ENCODE results near the gene SOX6.
"Not testable (repeated sequence)": the region's sequence is repeated elsewhere in the genome, so short reads cannot be mapped to it uniquely, and the experiment has no call there.

The SOX6 gene

GRCh38 chr11:15927864-15928217 lies 428.5 kb downstream of the SOX6 start:
- peaks cover 5% of the 10 kb centered on the region; the same call in 1 of the 2 replicates for H3K4me1 ChIP-seq
- TF ChIP-seq Cebpa-rat (IDR thresholded peaks at IDR 0.05) = no peak
- no peaks in the 10 kb centered on the region for H4K20me1 ChIP-seq
- no peak overlapping the region for H3K27ac ChIP-seq
- no peak overlapping the region for H3K9ac ChIP-seq
- no peaks in the 10 kb centered on the region for H3K9me3 ChIP-seq
- no peak overlapping the region for H3K4me2 ChIP-seq
- no peaks in the 10 kb centered on the region for H3K27me3 ChIP-seq
- H3K4me3 ChIP-seq = no peak overlapping the region
- H3K36me3 ChIP-seq = no peaks in the 10 kb centered on the region

- H3K4me2 ChIP-seq = no peak overlapping the region
- no peak overlapping the region for H3K4me3 ChIP-seq
- no peak overlapping the region for H3K27ac ChIP-seq
- no peaks in the 10 kb centered on the region for H3K27me3 ChIP-seq
- no peaks in the 10 kb centered on the region for H4K20me1 ChIP-seq
- no peak for TF ChIP-seq Cebpa-rat (IDR thresholded peaks at IDR 0.05)
- no peaks in the 10 kb centered on the region for H3K36me3 ChIP-seq
- H3K9ac ChIP-seq = no peak overlapping the region
- H3K9me3 ChIP-seq = no peaks in the 10 kb centered on the region
- H3K4me1 ChIP-seq = peaks cover 5% of the 10 kb centered on the region; the same call in 1 of the 2 replicates
These were observed 429.0 kb downstream of the SOX6 start for GRCh38 chr11:15927196-15927863.

- H3K4me3 ChIP-seq = no peak overlapping the region
- H3K27ac ChIP-seq = no peak overlapping the region
- H3K9ac ChIP-seq = no peak overlapping the region
- H3K27me3 ChIP-seq = no peaks in the 10 kb centered on the region
- peaks cover 5% of the 10 kb centered on the region; the same call in 1 of the 2 replicates for H3K4me1 ChIP-seq
- no peaks in the 10 kb centered on the region for H3K9me3 ChIP-seq
- H3K36me3 ChIP-seq = no peaks in the 10 kb centered on the region
- no peak for TF ChIP-seq Cebpa-rat (IDR thresholded peaks at IDR 0.05)
- H3K4me2 ChIP-seq = no peak overlapping the region
- H4K20me1 ChIP-seq = no peaks in the 10 kb centered on the region
These were observed 430.3 kb downstream of the SOX6 start for GRCh38 chr11:15926071-15926470.

- no peak overlapping the region for H3K9ac ChIP-seq
- H3K27me3 ChIP-seq = no peaks in the 10 kb centered on the region
- no peaks in the 10 kb centered on the region for H3K9me3 ChIP-seq
- no peak overlapping the region for H3K4me2 ChIP-seq
- no peak overlapping the region for H3K4me3 ChIP-seq
- H3K4me1 ChIP-seq = peaks cover 5% of the 10 kb centered on the region; the same call in 1 of the 2 replicates
- TF ChIP-seq Cebpa-rat (IDR thresholded peaks at IDR 0.05) = no peak
- no peak overlapping the region for H3K27ac ChIP-seq
- no peaks in the 10 kb centered on the region for H3K36me3 ChIP-seq
- no peaks in the 10 kb centered on the region for H4K20me1 ChIP-seq
These were observed 433.2 kb downstream of the SOX6 start for GRCh38 chr11:15923183-15923582.

- H3K4me2 ChIP-seq, H3K9me3 ChIP-seq, H3K9ac ChIP-seq, H3K4me3 ChIP-seq, H3K27ac ChIP-seq, H4K20me1 ChIP-seq, H3K36me3 ChIP-seq, H3K4me1 ChIP-seq, H3K27me3 ChIP-seq: not testable (repeated sequence)
These were observed 433.6 kb downstream of the SOX6 start for GRCh38 chr11:15922745-15923144.

- H3K4me1 ChIP-seq = peaks cover 5% of the 10 kb centered on the region; the same call in 1 of the 2 replicates
- no peaks in the 10 kb centered on the region for H3K36me3 ChIP-seq
- no peak overlapping the region for H3K4me2 ChIP-seq
- H3K9ac ChIP-seq = no peak overlapping the region
- TF ChIP-seq Cebpa-rat (IDR thresholded peaks at IDR 0.05) = no peak
- no peak overlapping the region for H3K27ac ChIP-seq
- H4K20me1 ChIP-seq = no peaks in the 10 kb centered on the region
- no peak overlapping the region for H3K4me3 ChIP-seq
- H3K9me3 ChIP-seq = no peaks in the 10 kb centered on the region
- H3K27me3 ChIP-seq = no peaks in the 10 kb centered on the region
These were observed 435.3 kb downstream of the SOX6 start for GRCh38 chr11:15920856-15921629.

- H3K27ac ChIP-seq = no peak overlapping the region
- TF ChIP-seq Cebpa-rat (IDR thresholded peaks at IDR 0.05) = no peak
These were observed 437.7 kb downstream of the SOX6 start for GRCh38 chr11:15918674-15919073.

GRCh38 chr11:15918212-15918611 lies 438.1 kb downstream of the SOX6 start:
- H3K27ac ChIP-seq = no peak overlapping the region
- H4K20me1 ChIP-seq = no peaks in the 10 kb centered on the region
- H3K9ac ChIP-seq = no peak overlapping the region
- no peak overlapping the region for H3K4me2 ChIP-seq
- TF ChIP-seq Cebpa-rat (IDR thresholded peaks at IDR 0.05) = no peak
- H3K4me3 ChIP-seq = no peak overlapping the region
- H3K36me3 ChIP-seq = no peaks in the 10 kb centered on the region
- H3K4me1 ChIP-seq = no peaks in the 10 kb centered on the region
- H3K27me3 ChIP-seq = no peaks in the 10 kb centered on the region
- H3K9me3 ChIP-seq = no peaks in the 10 kb centered on the region

More at GRCh38 chr11:15918674-15919073, 437.7 kb downstream of the SOX6 start:
- Histone ChIP-seq H3K4me3 (no peak overlapping the region), H3K36me3 (no peaks in the 10 kb centered on the region), H3K4me2 (no peak overlapping the region), H3K27me3 (no peaks in the 10 kb centered on the region), H3K9ac (no peak overlapping the region), H3K4me1 (no peaks in the 10 kb centered on the region), H4K20me1 (no peaks in the 10 kb centered on the region), H3K9me3 (no peaks in the 10 kb centered on the region)

Data from BLaER1 (cell line).